Activated CD4-positive, alpha-beta T cell treated with anti-CD3 and anti-CD28 coated beads for 1 hour (primary cell): ENCODE data around the gene SMARCD2.
"Not testable (repeated sequence)": the region's sequence is repeated elsewhere in the genome, so short reads cannot be mapped to it uniquely, and the experiment has no call there.

Experiments used
- DNase-seq: peaks from one replicate; pipeline ENCODE4 v3.0.0-alpha.2; 2020

Gene SMARCD2

DNA sequence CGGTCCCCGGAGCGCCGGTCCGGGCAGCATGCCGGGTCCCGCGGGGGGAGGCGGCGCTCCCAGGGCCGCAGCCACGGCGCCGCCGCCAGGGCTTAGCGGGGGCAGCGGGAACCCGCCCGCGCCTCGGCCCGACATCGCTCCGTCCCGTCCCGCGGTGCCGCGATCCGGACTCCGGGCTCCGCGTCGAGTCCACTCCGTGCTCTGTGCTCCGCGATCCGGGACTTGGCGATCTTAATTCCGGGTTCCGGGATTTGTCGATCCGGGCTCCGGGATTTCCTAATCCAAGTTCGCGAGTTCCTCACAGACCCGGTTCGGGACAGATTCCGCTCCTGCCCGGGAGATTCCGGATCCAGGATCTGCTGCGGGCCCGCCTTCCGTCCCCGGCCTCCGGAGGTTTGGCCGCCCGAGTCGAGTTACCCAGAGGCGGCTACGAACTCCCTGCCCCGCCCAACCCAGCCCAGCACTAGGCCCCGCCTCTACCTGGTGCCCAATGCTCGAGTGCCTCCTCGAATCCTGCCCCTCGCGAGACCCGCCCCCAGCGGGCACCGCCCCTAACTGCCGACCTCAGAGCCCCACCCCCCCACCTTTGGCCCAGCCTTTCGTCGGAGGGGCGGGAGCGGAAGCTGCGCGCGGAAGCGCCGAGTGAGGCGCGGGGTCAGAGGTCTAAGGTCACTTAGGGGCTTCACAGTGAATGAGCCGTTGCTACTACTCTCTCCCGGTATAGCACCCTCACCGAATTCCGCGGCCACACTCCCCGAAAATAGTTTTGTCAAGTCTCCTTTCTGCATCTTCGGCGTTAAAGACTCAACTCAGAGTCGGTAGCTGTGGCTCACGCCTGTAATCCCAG is at the start of gene SMARCD2:
Gene SMARCD2 (minus strand): TSS at position 146 of the 847 bp plus-strand sequence. CDS start 11 bp downstream, at position 135.
- peak; percentile 98 for DNase-seq

DNA sequence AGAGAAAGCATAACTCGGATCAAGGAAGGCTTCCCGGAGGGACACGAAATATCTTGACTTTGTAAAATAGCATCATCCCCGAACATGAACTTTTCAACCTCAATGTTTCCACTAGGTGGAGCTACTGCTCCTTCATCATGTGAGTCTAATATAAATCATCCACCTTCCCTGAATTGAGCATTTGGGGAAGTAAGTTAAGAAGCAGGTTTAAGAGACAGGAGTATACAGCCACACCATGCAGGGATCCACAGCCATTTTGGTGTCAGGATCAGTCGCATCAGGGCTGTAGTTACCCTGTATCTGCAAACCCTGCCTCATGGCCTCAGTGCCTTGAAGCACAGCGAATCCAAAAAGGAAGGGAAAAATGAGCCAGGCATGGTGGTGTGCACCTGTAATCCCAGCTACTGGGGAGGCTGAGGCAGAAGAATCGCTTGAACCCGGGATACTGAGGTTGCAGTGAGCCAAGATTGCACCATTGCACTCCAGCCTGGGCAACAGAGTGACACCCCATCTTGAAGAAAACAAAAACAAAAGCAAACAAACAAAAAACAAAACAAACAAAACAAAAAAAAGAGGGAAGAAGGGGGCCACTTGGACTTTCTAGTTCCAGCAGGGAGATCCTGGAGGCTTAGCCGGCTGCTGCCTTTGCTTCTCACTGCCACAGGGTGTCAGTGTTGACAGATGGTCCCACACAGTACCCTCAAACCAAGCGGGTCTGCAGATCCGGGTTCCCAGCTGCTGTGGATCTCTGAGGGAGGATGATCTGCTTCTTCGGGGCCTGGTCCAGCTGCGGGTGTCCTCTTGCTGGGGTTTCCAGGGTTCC is 46.8 kb upstream of the SMARCD2 start:
- not testable (repeated sequence) for DNase-seq

DNA sequence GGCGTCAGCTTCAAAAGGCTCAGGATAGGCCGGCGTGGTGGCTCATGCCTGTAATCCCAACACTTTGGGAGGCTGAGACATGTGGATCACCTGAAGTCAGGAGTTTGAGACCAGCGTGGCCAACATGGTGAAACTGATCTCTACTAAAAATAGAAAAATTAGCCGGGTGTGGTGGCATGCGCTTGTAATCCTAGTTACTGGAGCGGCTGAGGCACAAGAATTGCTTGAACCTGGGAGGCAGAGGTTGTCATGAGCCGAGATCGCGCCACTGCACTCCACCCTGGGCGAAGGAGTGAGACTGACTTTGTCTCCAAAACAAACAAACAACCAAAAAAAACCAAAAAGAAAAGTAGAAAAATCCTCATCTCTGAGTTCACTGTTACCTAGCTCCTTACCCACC is 42.6 kb upstream of the SMARCD2 start:
- DNase-seq = not testable (repeated sequence)

DNA sequence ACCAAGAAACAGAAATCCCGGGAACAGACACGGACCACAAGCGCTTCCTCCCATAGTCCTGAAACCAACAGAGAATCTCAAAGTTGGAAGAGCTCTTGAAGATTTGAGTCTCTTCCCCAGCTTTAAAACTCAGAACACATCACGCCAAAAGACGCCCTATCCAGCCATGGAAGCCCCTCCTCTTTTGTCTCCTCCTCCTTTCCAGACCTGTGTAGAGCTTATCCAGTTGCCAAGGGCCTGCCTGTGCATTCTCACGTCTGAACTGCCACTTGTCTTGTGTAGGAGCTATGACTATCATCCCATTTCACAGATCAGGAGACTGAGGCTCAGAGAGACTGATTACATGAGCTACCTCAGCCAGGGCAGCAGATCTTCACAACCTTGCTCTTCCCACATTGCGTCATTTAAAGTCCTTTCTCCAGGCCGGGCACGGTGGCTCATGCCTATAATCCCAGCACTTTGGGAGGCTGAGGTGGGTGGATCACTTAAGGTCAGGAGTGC is 40.2 kb upstream of the SMARCD2 start:
- DNase-seq = not testable (repeated sequence)

DNA sequence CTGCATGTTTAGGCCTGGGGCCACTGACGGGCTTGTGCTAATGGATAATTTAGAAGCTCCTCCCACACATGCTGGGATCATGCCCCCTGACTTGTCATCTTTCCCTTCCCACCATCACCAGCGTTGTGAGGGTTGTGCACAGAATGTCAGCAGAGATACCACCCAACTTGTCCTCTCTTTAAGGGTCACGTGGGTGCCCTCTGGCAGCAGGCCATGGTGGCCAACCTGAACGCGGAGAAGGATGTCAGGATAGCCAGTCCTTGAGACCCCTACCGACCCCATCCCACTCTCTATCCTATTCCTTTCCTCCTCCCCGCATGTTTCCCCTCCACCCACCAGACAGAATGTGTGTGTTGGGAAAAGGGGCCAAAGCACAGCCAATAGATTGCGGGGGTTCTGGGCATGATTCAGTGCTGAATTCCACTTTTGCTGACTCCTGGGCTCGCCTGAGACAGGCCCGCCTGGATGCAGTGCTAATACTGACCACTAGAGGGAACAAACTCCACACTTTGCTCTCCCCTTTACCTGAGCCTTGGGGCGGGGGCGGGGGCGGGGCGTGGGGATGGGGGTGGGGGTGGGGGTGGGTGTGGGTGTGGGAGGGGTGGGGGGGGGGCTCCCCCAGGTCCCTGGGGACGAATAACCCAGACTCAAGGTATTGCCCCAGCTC is 39.6 kb upstream of the SMARCD2 start, which contains the start of gene GH2:
Gene GH2 (minus strand): TSS at position 10 of the 667 bp plus-strand sequence. CDS start 143 bp downstream, outside the sequence.
- peak; percentile 44 for DNase-seq

DNA sequence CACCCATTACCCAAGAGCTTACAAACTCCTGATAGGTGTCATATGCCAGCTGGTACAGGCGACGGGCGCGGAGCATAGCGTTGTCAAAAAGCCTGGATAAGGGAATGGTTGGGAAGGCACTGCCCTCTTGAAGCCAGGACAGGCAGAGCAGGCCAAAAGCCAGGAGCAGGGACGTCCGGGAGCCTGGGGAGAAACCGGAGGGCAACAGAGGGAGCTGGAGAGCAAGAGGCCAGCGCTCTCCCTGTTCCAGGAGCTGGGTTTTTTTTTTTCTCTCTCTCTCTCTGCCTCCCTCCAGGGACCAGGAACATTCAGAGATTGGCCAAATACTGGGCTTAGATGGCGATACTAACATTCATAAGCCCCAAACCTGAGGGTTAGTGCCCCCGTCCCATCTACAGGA is 38.9 kb upstream of the SMARCD2 start:
- not testable (repeated sequence) for DNase-seq

DNA sequence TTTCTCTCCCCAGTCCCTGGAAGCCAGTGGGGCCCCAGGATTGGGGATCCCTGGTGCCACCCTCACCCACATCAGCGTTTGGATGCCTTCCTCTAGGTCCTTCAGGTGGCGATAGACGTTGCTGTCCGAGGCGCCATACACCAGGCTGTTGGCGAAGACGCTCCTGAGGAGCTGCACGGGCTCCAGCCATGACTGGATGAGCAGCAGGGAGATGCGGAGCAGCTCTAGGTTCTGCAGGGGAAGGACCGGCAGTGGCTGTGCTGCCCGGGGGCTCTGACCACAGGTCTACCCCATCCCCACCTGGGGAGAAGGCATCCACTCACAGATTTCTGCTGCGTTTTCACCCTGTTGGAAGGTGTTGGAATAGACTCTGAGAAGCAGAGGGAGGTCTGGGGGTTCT is 38.2 kb upstream of the SMARCD2 start:
- DNase-seq = no peak

DNA sequence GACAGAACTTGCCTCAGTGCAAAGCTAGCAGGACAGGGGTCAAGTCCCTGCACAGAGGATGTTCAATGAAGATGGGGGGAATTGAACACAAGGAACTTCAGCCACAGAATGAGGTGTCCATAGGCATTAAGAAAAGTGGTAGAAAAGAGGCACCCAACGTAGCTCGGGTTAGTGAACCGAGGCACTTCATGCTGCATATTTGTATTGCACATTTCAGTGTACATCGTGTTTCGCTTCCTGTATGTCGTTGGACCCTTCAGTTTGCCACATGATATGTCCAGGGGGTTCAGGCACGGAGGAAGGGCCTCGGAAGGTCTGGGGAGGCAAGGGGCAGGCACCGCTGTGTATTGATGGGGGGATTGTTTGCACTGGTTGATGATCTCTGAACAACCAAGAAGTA is 35.9 kb upstream of the SMARCD2 start:
- DNase-seq = not testable (repeated sequence)

DNA sequence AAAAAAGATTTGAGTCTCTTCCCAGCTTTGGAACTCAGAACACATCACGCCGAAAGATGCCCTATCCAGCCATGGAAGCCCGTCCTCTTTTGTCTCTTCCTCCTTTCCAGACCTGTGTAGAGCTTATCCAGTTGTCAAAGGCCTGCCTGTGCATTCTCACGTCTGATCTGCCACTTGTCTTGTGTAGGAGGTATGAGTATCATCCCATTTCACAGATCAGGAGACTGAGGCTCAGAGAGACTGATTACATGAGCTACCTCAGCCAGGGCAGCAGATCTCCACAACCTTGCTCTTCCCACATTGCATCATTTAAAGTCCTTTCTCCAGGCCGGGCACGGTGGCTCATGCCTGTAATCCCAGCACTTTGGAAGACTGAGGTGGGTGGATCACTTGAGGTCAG is 32.2 kb upstream of the SMARCD2 start:
- DNase-seq = not testable (repeated sequence)

DNA sequence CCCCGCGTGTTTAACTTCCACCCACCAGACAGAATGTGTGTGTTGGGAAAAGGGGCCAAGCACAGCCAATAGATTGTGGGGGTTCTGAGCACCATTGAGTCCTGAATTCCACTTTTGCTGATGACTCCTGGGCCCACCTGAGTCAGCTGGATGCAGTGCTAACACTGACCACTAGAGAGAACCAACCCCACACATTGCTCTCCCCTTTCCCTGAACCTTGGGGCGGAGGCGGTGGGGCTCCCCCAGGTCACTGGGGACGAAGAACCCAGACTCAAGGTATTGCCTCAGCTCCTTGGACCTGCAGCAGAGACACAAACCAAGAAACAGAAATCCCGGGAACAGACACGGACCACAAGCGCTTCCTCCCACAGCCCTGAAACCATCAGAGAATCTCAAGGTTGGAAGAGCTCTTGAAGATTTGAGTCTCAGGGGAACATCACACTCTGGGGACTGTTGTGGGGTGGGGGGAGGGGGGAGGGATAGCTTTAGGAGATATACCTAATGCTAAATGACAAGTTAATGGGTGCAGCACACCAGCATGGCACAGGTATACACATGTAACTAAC is 31.7 kb upstream of the SMARCD2 start:
- DNase-seq = not testable (repeated sequence)

DNA sequence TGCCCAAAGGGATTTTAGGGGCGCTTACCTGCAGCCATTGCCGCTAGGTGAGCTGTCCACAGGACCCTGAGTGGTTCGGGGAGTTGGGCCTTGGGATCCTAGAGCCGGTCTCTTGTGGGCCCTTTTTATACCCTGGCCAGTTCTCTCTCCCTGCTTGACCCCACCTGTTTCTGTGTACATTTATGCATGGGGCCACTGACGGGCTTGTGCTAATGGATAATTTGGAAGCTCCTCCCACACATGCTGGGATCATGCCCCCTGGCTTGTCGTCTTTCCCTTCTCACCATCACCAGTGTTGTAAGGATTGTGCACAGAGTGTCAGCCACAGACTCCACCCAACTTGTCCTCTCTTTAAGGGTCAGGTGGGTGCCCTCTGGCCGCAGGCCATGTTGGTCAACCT is 31.1 kb upstream of the SMARCD2 start, which contains the start of gene CSH2:
Gene CSH2 (minus strand): TSS at position 101 of the 400 bp plus-strand sequence. CDS start 63 bp downstream, at position 38.
- not testable (repeated sequence) for DNase-seq

DNA sequence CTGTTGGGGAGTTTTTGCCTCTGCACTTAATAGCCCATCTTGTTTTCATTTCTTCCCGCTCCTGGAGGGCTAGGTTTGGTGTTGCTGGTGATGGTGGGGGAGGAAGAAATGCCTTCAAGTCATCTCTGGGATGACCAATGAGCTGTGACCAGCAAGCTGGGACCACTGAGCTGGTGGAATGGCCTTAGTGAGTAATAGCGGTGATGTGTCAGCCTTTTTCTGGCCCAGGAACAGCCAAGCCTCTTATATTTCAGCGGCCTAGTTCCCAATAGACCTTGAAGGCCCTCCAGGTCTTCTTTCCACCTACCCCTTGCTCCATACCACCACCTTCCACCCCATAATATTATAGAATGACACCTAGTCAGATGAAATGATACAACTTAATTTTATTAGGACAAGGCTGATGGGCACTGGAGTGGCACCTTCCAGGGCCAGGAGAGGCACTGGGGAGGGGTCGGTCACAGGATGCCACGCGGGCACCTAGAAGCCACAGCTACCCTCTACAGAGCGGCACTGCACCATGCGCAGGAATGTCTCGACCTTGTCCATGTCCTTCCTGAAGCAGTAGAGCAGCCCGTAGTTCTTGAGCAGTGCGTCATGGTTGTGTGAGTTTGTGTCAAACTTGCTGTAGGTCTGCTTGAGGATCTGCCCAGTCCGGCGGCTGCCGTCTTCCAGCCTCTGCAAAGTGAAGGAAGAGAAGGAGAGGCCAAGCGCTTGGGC is 29.3 kb upstream of the SMARCD2 start:
- not testable (repeated sequence) for DNase-seq

DNA sequence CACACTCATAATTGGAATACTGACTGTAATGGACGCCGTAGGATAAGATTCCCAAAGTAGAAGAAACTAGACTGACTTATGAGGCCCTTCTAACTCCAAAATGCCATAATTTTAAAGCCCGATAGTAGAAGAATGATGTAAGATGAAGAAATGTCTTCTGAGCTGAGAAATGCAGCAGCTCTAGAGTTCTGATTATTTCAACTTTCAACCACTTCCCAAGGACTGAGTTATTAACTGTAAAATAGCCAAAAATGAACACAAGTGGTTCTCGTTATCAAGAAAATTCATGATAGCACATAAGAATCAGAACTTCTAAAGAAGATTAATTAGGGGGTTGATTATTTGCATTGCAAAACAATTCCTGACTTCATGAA is 27.8 kb upstream of the SMARCD2 start:
- DNase-seq = not testable (repeated sequence)

DNA sequence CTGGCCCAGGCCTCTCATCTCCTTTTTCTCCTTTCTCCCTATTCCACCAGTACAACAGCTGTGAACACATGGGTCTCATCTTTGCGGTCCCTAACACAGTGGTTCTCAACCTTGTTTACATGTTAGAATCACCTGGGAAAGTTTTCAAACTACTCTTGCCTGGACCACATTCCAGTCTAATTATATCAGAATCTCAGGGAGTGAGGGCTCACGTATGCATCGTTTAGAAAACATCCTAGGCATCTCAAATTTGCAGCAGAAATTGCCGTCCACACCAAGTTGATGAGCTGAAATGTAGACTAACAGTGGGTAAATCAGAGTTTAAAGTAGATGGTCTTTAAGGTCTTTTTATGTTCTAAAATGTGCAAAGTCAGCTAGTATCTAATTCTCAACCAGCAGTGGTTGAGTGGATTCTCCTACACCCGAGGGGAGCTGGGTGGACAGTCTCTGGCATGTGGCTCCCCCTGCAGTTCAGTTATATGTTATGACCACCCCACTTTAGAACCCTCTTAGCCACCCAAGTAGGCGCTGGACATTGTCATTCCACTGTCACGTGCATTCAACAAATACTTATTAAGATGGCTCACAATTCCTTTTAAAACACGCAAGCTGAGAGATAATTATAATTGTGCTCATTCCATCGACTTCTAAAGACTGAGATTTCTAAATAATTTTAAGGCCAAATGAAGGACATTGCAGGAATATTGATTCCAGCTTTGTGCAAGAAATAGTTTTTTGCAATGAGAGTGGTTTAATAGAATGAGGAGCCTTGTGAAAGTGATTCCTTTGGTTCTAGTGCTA is 27.2 kb upstream of the SMARCD2 start:
- DNase-seq = not testable (repeated sequence)

DNA sequence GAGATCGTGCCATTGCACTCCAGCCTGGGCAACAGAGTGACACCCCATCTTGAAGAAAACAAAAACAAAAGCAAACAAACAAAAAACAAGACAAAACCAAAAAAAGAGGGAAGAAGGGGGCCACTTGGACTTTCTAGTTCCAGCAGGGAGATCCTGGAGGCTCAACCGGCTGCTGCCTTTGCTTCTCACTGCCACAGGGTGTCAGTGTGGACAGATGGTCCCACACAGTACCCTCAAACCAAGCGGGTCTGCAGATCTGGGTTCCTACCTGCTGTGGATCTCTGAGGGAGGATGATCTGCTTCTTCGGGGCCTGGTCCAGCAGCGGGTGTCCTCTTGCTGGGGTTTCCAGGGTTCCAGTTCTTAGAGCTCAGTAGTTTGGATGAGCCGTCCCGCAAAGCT is 24.1 kb upstream of the SMARCD2 start:
- DNase-seq = not testable (repeated sequence)

DNA sequence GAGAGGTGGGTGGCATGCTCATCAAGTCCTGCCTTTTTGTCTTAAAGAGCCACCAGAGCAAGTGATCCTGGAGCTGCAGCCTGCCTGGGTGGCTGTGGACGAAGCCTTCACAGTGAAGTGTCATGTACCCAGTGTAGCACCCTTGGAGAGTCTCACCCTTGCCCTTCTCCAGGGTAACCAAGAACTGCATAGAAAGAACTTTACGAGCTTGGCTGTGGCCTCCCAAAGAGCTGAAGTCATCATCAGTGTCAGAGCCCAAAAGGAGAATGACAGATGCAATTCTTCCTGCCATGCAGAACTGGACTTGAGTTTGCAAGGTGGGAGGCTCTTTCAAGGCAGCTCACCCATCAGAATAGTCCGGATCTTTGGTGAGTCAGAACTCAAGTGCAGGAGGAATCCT is 16.8 kb upstream of the SMARCD2 start:
- DNase-seq = no peak

DNA sequence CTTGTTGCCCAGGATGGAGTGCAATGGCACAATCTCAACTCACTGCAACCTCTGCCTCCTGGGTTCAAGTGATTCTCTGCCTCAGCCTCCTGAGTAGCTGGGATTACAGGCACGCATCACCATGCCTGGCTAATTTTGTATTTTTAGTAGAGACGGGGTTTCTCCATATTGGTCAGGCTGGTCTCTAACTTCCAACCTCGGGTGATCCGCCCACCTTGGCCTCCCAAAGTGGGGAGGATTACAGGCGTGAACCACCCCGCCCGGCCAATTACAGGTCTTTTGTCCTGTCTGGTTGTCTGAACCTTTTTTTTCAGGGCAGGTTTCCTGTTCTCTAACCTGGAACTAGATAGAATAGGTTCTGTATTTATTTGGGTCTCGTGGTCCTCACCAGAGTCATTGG is 13.9 kb upstream of the SMARCD2 start:
- not testable (repeated sequence) for DNase-seq

DNA sequence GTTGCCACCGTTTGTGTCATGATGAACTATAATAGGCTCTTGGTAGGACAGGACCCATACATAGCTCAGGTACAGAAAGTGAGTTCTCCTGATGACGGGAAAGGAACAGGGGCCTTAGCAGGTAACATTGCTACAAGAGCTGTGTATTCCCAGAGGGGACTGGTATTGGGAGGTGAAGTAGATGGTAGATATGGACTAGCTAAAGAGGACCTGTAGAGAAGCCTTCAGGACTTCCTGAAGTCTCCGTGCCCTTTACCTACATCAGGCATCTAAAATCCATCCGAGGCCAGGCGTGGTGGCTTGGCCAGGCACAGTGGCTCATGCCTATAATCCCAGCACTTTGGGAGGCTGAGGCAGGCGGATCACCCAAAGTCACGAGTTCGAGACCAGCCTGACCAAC is 12.7 kb upstream of the SMARCD2 start:
- DNase-seq = no peak

DNA sequence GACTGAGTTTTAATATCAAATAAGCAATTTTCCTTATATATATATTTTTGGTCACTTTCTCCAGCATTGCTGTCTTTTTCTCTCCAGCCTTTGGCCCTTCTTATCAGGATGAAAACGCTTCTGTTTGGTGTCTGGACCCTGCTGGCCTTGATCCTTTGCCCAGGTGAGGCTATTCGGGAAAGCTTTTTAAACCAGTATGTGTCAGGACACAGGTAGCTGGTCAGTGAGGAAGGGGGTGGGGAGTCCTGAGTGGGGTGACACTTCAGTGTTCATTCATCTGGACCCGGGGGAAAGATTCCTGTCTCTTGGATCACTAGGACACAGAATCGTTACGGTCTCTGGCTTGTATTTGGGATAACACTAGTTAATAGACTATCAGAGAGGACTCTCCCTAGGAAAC is 12.2 kb upstream of the SMARCD2 start:
- DNase-seq = no peak

DNA sequence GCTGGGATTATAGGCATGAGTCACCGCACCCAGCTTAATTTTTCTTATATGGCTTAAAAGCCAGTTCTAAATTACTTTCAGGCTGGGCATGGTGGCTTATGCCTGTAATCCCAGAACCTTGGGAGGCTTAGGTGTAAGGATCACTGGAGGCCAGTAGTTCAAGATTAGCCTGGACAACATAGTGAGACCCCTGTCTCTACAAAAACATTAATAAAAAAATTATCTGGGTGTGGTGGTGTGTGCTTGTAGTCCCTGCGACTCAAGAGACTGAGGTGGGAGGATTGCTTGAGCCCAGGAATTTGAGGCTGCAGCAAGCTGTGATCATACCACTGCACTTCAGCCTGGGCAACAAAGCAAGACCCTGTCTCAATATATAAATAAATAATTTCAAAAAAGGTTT is 10.8 kb upstream of the SMARCD2 start:
- no peak for DNase-seq

DNA sequence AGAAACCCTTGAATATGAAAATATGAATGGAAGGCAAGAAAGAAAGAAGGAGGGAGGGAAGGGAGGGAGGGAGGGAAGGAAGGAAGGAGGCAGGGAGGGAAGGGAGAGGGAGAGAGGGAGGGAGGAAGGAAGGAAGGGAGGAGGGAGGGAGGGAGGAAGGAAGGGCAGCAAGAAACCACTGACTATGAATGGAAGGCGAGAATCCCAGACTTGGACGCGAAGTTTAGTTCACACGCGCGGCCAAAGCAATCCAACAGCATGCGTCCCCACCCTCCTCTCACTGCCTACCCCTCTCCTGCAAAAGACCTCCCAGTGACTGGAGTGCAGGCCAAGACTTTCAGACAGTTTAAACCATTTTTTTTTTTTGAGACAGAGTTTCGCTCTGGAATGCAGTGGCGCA is 7.9 kb upstream of the SMARCD2 start:
- DNase-seq = no peak
